Naive B cell (primary cell): ENCODE data around the gene PRSS8. TPM values are rescaled to one million over a fixed set of nuclear protein-coding genes. Genes with fewer than 3 reads are reported as not detected.
A peak's percentile ranks its signal among the peaks of the same experiment; 100 is the strongest.
"Not testable (repeated sequence)": the region's sequence is repeated elsewhere in the genome, so short reads cannot be mapped to it uniquely, and the experiment has no call there.

Experiments
- ATAC-seq, 2 donors: fragments of 150-1000 bp; cut with Tn5 transposase; 2 replicates each; pipeline ENCODE4 v1.10.0; 2021; ENCODE audit warnings: low read depth in 2 of 2, mild to moderate bottlenecking in 2 of 2, moderate library complexity in 2 of 2
- DNase-seq: peaks from one replicate; pipeline ENCODE4 v3.0.0; 2022
- H3K27ac Mint-ChIP-seq, 6 donors: one replicate each; pipeline ENCODE4 v1.8.0; 2020 to 2022; ENCODE audit warnings: mild to moderate bottlenecking in 6 of 6, mixed read lengths in 6 of 6, moderate library complexity in 5 of 6, inconsistent platforms in 2 of 6
- H3K27me3 Mint-ChIP-seq, 3 donors: one replicate each; pipeline ENCODE4 v1.8.0; 2021 to 2022; ENCODE audit warnings: mixed read lengths in 3 of 3, mild to moderate bottlenecking in 1 of 3
- H3K36me3 Mint-ChIP-seq, 2 donors: one replicate each; pipeline ENCODE4 v1.8.0; 2020 to 2022; ENCODE audit warnings: mixed read lengths in 2 of 2, inconsistent platforms in 1 of 2, mild to moderate bottlenecking in 1 of 2
- H3K4me1 Mint-ChIP-seq, 3 donors: one replicate each; pipeline ENCODE4 v1.8.0; 2020 to 2022; ENCODE audit warnings: mixed read lengths in 3 of 3, inconsistent platforms in 1 of 3, mild to moderate bottlenecking in 1 of 3, moderate library complexity in 1 of 3
- H3K4me3 Mint-ChIP-seq, 8 donors: one replicate each; pipeline ENCODE4 v1.8.0; 2020 to 2022; ENCODE audit warnings: mild to moderate bottlenecking in 8 of 8, mixed read lengths in 8 of 8, moderate library complexity in 8 of 8, inconsistent platforms in 2 of 8
- H3K9me3 Mint-ChIP-seq, 7 donors: one replicate each; pipeline ENCODE4 v1.8.0; 2020 to 2022; ENCODE audit warnings: mixed read lengths in 7 of 7, mild to moderate bottlenecking in 5 of 7, inconsistent platforms in 2 of 7, moderate library complexity in 1 of 7
- polyA plus RNA-seq, 6 donors: library from polyadenylated mRNA; unstranded; fragments of 300-500 nt; fragmentation: Illumina TruSeq; gene quantifications; one replicate each; pipeline ENCODE4 v1.2.3, GENCODE V29; 2021; ENCODE audit warnings: low read depth in 6 of 6

PRSS8 gene
- under 1 TPM in 1 of 6 donors, not detected in 5; 0.40 TPM for polyA plus RNA-seq

- DNase-seq (no peak), ATAC-seq (no peak)
- H3K9me3 Mint-ChIP-seq: no peaks in the 10 kb centered on the region
- H3K27me3 Mint-ChIP-seq: no peaks in the 10 kb centered on the region
- peaks cover 0 to 8% (median 0%) of the 10 kb centered on the region in 3 donors for H3K4me1 Mint-ChIP-seq
- no peaks in the 10 kb centered on the region for H3K36me3 Mint-ChIP-seq
- H3K4me3 Mint-ChIP-seq: peak within 1 kb of the TSS in 1 of 8 donors; percentile 4
- peak within 1 kb of the TSS in 1 of 6 donors; percentile 86 for H3K27ac Mint-ChIP-seq
Measured at GRCh38 chr16:31135535-31136286, at the start of gene PRSS8. Gene PRSS8 (minus strand): TSS chr16:31135727. CDS start chr16:31135498, 229 bp downstream.

DNA sequence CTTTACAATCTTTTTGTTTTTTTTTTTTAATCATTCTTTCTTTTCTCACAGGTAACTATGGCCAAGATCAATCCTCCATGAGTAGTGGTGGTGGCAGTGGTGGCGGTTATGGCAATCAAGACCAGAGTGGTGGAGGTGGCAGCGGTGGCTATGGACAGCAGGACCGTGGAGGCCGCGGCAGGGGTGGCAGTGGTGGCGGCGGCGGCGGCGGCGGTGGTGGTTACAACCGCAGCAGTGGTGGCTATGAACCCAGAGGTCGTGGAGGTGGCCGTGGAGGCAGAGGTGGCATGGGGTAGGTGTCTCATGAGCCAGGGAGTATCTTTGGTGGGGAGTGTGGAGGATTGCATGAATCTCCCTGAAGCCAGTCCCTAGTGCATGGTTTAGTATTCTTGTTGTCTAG, 49.4 kb upstream of the PRSS8 start:
- no peak for DNase-seq

DNA sequence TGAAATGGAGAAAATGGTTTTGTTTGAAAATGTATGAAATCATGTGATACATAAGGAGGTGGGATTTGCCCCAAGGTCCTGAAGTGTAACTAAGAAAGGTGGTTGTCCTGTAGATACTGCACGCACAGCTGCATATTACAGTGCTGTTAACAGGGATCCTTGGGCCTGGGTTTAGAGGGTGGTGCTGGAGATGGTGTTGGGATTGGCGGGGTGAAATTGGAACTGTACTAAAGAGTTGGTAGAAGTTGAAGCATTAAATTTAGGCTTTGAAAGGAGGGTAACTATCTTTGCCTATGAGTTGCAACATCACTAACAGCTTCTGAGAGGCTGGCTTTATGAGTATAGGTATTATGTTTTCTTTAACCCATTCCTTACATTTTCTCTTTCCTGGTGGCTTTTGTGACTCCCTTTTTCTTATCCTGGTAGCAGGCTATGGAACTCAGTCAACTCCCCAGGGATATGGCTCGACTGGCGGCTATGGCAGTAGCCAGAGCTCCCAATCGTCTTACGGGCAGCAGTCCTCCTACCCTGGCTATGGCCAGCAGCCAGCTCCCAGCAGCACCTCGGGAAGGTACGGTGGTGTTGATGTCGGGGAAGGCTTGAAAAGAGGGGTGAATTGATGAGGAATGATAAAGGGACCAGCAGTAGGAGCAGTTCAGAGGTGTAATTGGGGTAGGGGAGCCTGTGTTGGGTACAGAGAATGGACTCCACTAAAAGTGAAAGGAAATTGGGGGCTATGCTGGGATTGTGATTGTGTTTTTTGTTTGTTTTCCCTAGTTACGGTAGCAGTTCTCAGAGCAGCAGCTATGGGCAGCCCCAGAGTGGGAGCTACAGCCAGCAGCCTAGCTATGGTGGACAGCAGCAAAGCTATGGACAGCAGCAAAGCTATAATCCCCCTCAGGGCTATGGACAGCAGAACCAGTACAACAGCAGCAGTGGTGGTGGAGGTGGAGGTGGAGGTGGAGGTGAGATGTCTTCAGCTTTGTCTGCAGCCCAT, 48.2 kb upstream of the PRSS8 start:
- Mint-ChIP-seq H3K36me3 (peaks cover 34 to 38% of the 10 kb centered on the region in 2 donors), H3K4me3 (peak overlapping the region in 2 of 8 donors; percentile 77 to 97), H3K4me1 (peaks cover 48 to 53% (median 52%) of the 10 kb centered on the region in 3 donors), H3K9me3 (peaks cover 0 to 1% (median 0%) of the 10 kb centered on the region in 7 donors), H3K27me3 (no peaks in the 10 kb centered on the region), H3K27ac (peak overlapping the region; percentile 34 to 99 (median 72))
- no peak for DNase-seq
- no peak for ATAC-seq

More for the DNA sequence above, 49.4 kb upstream of the PRSS8 start:
- Mint-ChIP-seq H3K4me1 (peaks cover 52 to 54% (median 53%) of the 10 kb centered on the region in 3 donors), H3K27ac (peak overlapping the region in 3 of 6 donors; percentile 31 to 80 (median 70)), H3K27me3 (no peaks in the 10 kb centered on the region), H3K4me3 (peak overlapping the region in 1 of 8 donors; percentile 66), H3K36me3 (peaks cover 46 to 50% of the 10 kb centered on the region in 2 donors), H3K9me3 (peaks cover 0 to 1% (median 0%) of the 10 kb centered on the region in 7 donors)
- ATAC-seq: no peak

GRCh38 chr16:31182391-31182790, 46.9 kb upstream of the PRSS8 start:
- Mint-ChIP-seq H3K4me3 (peak overlapping the region; percentile 70 to 99 (median 98)), H3K27ac (peak overlapping the region in 2 of 6 donors; percentile 73 to 99), H3K9me3 (peaks cover 0 to 1% (median 0%) of the 10 kb centered on the region in 7 donors), H3K27me3 (no peaks in the 10 kb centered on the region), H3K36me3 (peaks cover 29 to 37% of the 10 kb centered on the region in 2 donors), H3K4me1 (peaks cover 59 to 60% (median 59%) of the 10 kb centered on the region in 3 donors)
- DNase-seq (no peak), ATAC-seq (no peak)

- peak in 1 of 2 donors; percentile 7 for ATAC-seq
- peaks cover 18 to 27% of the 10 kb centered on the region in 2 donors for H3K36me3 Mint-ChIP-seq
- no peaks in the 10 kb centered on the region for H3K27me3 Mint-ChIP-seq
- H3K4me1 Mint-ChIP-seq: peaks cover 58 to 65% (median 59%) of the 10 kb centered on the region in 3 donors
- peak overlapping the region; percentile 92 to 100 (median 98) for H3K27ac Mint-ChIP-seq
- peak; percentile 41 for DNase-seq
- H3K9me3 Mint-ChIP-seq: peaks cover 0 to 1% (median 0%) of the 10 kb centered on the region in 7 donors
- peak overlapping the region; percentile 97 to 99 (median 98) for H3K4me3 Mint-ChIP-seq
Measured at GRCh38 chr16:31181102-31181830, 45.7 kb upstream of the PRSS8 start.

DNA sequence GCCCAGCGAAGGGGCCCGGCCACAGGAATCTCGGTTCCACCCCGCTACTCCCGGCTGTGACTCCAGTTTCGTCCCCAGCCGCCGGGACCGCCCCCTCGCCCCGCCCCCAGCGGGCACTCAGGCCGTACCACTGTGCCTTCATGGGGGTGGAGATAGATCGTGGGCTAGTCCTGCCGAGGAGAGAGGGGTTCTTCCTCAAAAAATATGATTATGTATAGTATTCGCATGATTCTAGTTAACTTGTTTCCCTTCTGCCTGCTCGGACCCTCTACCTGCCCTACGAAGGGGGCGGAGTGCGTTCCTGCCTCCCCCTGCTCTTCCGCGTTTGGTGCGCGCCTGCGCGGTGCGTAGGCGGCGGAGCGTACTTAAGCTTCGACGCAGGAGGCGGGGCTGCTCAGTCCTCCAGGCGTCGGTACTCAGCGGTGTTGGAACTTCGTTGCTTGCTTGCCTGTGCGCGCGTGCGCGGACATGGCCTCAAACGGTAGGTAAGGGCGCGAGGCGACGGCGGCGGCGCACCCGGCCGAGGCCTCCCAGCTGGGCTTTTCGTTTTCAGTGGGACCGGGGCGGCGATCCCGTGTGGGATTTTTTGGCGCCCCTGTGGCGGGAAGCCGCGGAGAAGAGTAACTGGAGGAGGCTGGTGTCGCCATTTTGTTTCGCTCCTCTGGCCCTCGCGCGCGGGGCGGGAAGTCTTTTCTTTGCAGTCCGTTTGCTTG, 44.4 kb upstream of the PRSS8 start, which contains the start of gene FUS:
TSS of gene FUS (plus strand) at position 393 of the 713 bp plus-strand sequence. CDS start at position 469, 76 bp downstream.
- H3K4me1 Mint-ChIP-seq: peaks cover 48 to 59% (median 58%) of the 10 kb centered on the region in 3 donors
- peaks cover 9 to 13% of the 10 kb centered on the region in 2 donors for H3K36me3 Mint-ChIP-seq
- no peaks in the 10 kb centered on the region for H3K27me3 Mint-ChIP-seq
- H3K4me3 Mint-ChIP-seq: peak within 1 kb of the TSS; percentile 97 to 99 (median 98)
- peak; percentile 92 for DNase-seq
- peak; percentile 56 to 62 for ATAC-seq
- peaks cover 0 to 1% (median 0%) of the 10 kb centered on the region in 7 donors for H3K9me3 Mint-ChIP-seq
- H3K27ac Mint-ChIP-seq: peak within 1 kb of the TSS; percentile 98 to 100 (median 99)

- Mint-ChIP-seq H3K9me3 (peaks cover 0 to 1% (median 0%) of the 10 kb centered on the region in 7 donors), H3K4me3 (peak overlapping the region; percentile 97 to 99 (median 98)), H3K27ac (peak overlapping the region; percentile 98 to 100 (median 99)), H3K4me1 (peaks cover 45 to 59% (median 54%) of the 10 kb centered on the region in 3 donors), H3K27me3 (no peaks in the 10 kb centered on the region), H3K36me3 (peaks cover 6 to 12% of the 10 kb centered on the region in 2 donors)
- peak; percentile 25 for DNase-seq
- no peak for ATAC-seq
Measured at GRCh38 chr16:31179219-31179746, 43.8 kb upstream of the PRSS8 start.

- H3K4me3 Mint-ChIP-seq: peak overlapping the region in 7 of 8 donors; percentile 49 to 87 (median 63)
- ATAC-seq (no peak), DNase-seq (no peak)
- H3K9me3 Mint-ChIP-seq: peaks cover 0 to 1% (median 0%) of the 10 kb centered on the region in 7 donors
- no peaks in the 10 kb centered on the region for H3K27me3 Mint-ChIP-seq
- H3K36me3 Mint-ChIP-seq: peaks cover 0 to 6% of the 10 kb centered on the region in 2 donors
- H3K4me1 Mint-ChIP-seq: peaks cover 27 to 40% (median 35%) of the 10 kb centered on the region in 3 donors
- H3K27ac Mint-ChIP-seq: peak overlapping the region in 3 of 6 donors; percentile 24 to 72 (median 44)
Measured at GRCh38 chr16:31177136-31177535, 41.6 kb upstream of the PRSS8 start.

- H3K27ac Mint-ChIP-seq, H3K4me3 Mint-ChIP-seq, H3K4me1 Mint-ChIP-seq, H3K9me3 Mint-ChIP-seq, ATAC-seq, H3K36me3 Mint-ChIP-seq, H3K27me3 Mint-ChIP-seq, DNase-seq: not testable (repeated sequence)
Measured at GRCh38 chr16:31170048-31170447, 34.5 kb upstream of the PRSS8 start.

- no peaks in the 10 kb centered on the region for H3K36me3 Mint-ChIP-seq
- no peak for ATAC-seq
- DNase-seq: no peak
- H3K27me3 Mint-ChIP-seq: no peaks in the 10 kb centered on the region
- H3K27ac Mint-ChIP-seq: peak overlapping the region in 1 of 6 donors; percentile 58
- H3K9me3 Mint-ChIP-seq: no peaks in the 10 kb centered on the region
- H3K4me3 Mint-ChIP-seq: no peak overlapping the region
- no peaks in the 10 kb centered on the region for H3K4me1 Mint-ChIP-seq
Measured at GRCh38 chr16:31168848-31169247, 33.3 kb upstream of the PRSS8 start.

DNA sequence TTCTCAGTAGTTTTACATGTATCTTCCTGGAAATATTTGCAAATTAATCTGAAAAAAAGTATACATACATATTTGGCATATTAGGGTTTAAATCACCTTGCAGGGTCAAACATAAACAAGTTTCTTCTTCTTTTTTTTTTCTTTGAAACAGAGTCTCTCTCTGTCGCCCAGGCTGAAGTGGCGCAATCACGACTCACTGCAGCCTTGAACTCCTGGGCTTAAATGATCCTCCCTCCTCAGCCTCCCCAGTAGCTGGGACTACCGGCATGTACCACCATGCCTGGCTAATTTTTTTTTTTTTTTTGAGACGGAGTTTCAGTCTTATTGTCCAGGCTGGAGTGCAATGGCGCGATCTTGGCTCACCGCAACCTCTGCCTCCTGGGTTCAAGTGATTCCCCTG, 31.8 kb upstream of the PRSS8 start:
- Mint-ChIP-seq H3K27me3 (no peaks in the 10 kb centered on the region), H3K4me1 (no peaks in the 10 kb centered on the region), H3K4me3 (no peak overlapping the region), H3K36me3 (no peaks in the 10 kb centered on the region), H3K9me3 (no peaks in the 10 kb centered on the region), H3K27ac (peak overlapping the region in 1 of 6 donors; percentile 10)
- DNase-seq (no peak), ATAC-seq (no peak)
